PC-9 (cell line): ENCODE measurements around the gene ANAPC16. TPM values are rescaled to one million over a fixed set of nuclear protein-coding genes. Genes with fewer than 3 reads are reported as not detected.

Experiments used
- BruUV-seq: library from RNA; stranded (reverse); fragments of 400-500 nt; replicated peaks from 2 replicates; lab custom pipeline; 2021; lab: Mats Ljungman, UMichigan
- CTCF ChIA-PET: fragments of 300-600 bp; sonication (Branson Sonifier 250); formaldehyde crosslinking; loops from one replicate; lab custom pipeline; 2022; ENCODE audit warnings: antibody characterized with exemption; lab: Charles Lee
- POLR2A ChIA-PET: fragments of 300-600 bp; sonication (Branson Sonifier 250); formaldehyde crosslinking; loops from one replicate; lab custom pipeline; 2022; ENCODE audit warnings: antibody characterized with exemption; ENCODE audit not compliant: unreplicated experiment; lab: Charles Lee
- DNase-seq, 2 experiments: peaks; one replicate each; pipeline versions ENCODE4 v3.0.0 to v3.0.0-alpha.2; 2015 to 2022; ENCODE audit warnings: mixed read lengths in 1 of 2
- H2AFZ ChIP-seq: fragments of 200-600 bp; sonication (generic); 2 replicates; pipeline ENCODE4 v1.8.1; 2017; ENCODE audit warnings: antibody characterized with exemption
- H3F3A ChIP-seq: fragments of 200-600 bp; sonication (generic); 2 replicates; pipeline ENCODE4 v1.8.1; 2017; ENCODE audit warnings: antibody characterized with exemption, mild to moderate bottlenecking, low read depth; ENCODE audit not compliant: insufficient read depth
- H3K27ac ChIP-seq: fragments of 200-600 bp; sonication (generic); 2 replicates; pipeline ENCODE4 v1.6.1; 2016; ENCODE audit warnings: mixed run types
- H3K27me3 ChIP-seq: fragments of 200-600 bp; sonication (generic); 2 replicates; pipeline ENCODE4 v1.6.1; 2016; ENCODE audit warnings: low read depth, mixed run types; ENCODE audit not compliant: insufficient read depth
- H3K36me3 ChIP-seq: fragments of 200-600 bp; sonication (generic); 2 replicates; pipeline ENCODE4 v1.6.1; 2016; ENCODE audit warnings: low read depth, mixed run types
- H3K4me1 ChIP-seq: fragments of 200-600 bp; sonication (generic); replicated peaks from 2 replicates; pipeline ENCODE4 v1.6.1; 2016; ENCODE audit warnings: mixed run types; ENCODE audit not compliant: insufficient read depth
- H3K4me2 ChIP-seq: fragments of 200-600 bp; sonication (generic); 2 replicates; pipeline ENCODE4 v1.6.1; 2017; ENCODE audit warnings: mixed run types
- H3K4me3 ChIP-seq: fragments of 200-600 bp; sonication (generic); 2 replicates; pipeline ENCODE4 v1.6.1; 2016; ENCODE audit warnings: mixed run types
- H3K79me2 ChIP-seq: fragments of 200-600 bp; sonication (generic); 2 replicates; pipeline ENCODE4 v1.6.1; 2017; ENCODE audit warnings: low read depth, mixed run types
- H3K9me2 ChIP-seq: fragments of 200-600 bp; sonication (generic); 2 replicates; pipeline ENCODE4 v1.8.1; 2017; ENCODE audit warnings: mild to moderate bottlenecking; ENCODE audit not compliant: insufficient read depth
- H3K9me3 ChIP-seq: fragments of 200-600 bp; sonication (generic); 2 replicates; pipeline ENCODE4 v1.8.1; 2016; ENCODE audit warnings: low read depth; ENCODE audit not compliant: insufficient read depth
- H4K20me1 ChIP-seq: fragments of 200-600 bp; sonication (generic); 2 replicates; pipeline ENCODE4 v1.8.1; 2017; ENCODE audit not compliant: insufficient read depth
- EZH2 ChIP-seq: fragments of 200-600 bp; sonication (generic); IDR thresholded peaks from 2 replicates; pipeline ENCODE4 v1.8.0; 2017; ENCODE audit warnings: antibody characterized with exemption, low read depth
- intact Hi-C: fragments of 100-400 bp; cut with micrococcal nuclease; formaldehyde crosslinking; loops from one replicate; pipeline ENCODE4 v1.10.0; 2022; ENCODE audit not compliant: unreplicated experiment
- total RNA-seq: library from RNA; stranded (reverse); gene quantifications from 2 replicates; pipeline ENCODE4 v1.2.3, GENCODE V29; 2021
- TF ChIP-seq, protein P1 (sequence below): fragments of 200-600 bp; sonication (generic); conservative IDR thresholded peaks from 2 replicates; pipeline ENCODE4 v1.6.1; 2017; ENCODE audit warnings: mixed run types, antibody characterized with exemption, mild to moderate bottlenecking, moderate library complexity

ANAPC16 gene
- total RNA-seq, 1 experiment from 2014 or later, result 171 TPM

DNA sequence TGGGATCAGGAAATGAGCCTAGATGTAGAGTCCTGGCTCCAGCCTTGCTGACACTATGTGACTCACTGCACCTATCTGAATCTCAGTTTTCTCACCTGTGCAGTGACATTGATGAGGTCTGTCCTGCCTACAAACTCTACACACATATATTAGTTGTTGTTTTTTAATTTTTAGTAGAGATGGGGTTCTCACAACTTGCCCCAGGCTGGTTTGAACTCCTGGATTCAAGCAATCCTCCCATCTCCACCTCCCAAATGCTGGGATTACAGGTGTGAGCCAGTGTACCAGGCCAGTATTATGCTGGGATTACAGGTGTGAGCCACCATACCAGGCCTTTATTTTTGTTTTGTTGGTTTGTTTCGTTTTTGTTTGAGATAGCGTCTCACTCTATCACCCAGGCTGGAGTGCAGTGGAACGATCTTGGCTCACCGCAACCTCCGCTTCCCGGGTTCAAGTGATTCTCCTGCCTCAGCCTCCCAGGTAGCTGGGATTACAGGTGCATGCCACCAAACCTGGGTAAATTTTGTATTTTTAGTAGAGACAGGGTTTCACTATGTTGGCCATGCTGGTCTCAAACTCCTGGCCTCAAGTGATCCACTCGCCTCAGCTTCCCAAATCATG is 46.1 kb downstream of the ANAPC16 start:
- Histone ChIP-seq H3K27me3 (no peaks in the 10 kb centered on the region), H2AFZ (peak overlapping the region; percentile 74; the same call in 1 of the 2 replicates), H3K4me2 (peak overlapping the region; percentile 94), H3K4me3 (peak overlapping the region; percentile 63), H3K36me3 (no peaks in the 10 kb centered on the region), H3K27ac (peak overlapping the region; percentile 97), H3K9me3 (no peaks in the 10 kb centered on the region), H3K79me2 (no peaks in the 10 kb centered on the region), H3K9me2 (no peaks in the 10 kb centered on the region), H3K4me1 (peaks cover 83% of the 10 kb centered on the region), H4K20me1 (no peaks in the 10 kb centered on the region), H3F3A (peaks cover 75% of the 10 kb centered on the region)
- ChIA-PET CTCF (interaction anchor here (0.6 to 0.7 kb wide), 2 partner anchors 13 to 148 kb away, joined by 5 read pairs; no protein-coding TSS in a partner anchor), POLR2A (no interaction called here)
- peak in 1 of 2 experiments; percentile 76 for DNase-seq
- intact Hi-C loops, result loop anchor here (2.0 kb wide), 1 partner anchor 181 kb away; no protein-coding TSS in a partner anchor
- BruUV-seq, result no TSS peak
- TF ChIP-seq, protein P1, sequence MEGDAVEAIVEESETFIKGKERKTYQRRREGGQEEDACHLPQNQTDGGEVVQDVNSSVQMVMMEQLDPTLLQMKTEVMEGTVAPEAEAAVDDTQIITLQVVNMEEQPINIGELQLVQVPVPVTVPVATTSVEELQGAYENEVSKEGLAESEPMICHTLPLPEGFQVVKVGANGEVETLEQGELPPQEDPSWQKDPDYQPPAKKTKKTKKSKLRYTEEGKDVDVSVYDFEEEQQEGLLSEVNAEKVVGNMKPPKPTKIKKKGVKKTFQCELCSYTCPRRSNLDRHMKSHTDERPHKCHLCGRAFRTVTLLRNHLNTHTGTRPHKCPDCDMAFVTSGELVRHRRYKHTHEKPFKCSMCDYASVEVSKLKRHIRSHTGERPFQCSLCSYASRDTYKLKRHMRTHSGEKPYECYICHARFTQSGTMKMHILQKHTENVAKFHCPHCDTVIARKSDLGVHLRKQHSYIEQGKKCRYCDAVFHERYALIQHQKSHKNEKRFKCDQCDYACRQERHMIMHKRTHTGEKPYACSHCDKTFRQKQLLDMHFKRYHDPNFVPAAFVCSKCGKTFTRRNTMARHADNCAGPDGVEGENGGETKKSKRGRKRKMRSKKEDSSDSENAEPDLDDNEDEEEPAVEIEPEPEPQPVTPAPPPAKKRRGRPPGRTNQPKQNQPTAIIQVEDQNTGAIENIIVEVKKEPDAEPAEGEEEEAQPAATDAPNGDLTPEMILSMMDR, result no peak
- TF ChIP-seq EZH2, result no peak

DNA sequence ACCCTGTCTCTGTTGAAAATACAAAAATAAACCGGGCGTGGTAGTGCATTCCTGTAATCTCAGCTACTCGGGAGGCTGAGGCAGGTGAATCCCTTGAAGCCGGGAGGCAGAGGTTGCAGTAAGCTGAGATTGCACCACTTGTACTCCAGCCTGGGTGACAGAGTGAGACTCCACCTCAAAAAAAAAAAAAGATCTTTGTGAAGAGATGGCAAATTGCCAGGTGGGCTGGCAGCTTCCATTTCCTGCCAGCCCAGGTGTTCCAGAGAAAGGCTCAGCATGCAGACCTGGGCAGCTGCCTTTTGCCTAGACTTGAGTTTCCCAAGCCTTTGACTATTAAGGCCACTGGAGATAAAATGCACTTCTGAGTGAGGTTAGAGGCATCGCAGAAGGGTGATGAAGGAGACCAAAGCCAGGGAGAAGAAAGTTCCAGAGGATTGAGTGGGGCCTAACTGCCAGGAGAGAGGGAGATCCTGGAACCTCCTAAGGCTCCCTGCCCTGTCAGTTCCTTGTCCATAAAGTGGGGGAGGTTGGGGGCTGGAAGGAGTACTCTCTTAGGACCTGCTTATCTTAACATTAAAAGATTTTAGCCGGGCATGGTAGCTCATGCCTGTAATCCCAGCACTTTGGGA is 47.9 kb downstream of the ANAPC16 start:
- CTCF ChIA-PET, result interaction anchor here (0.7 to 1.3 kb wide), 3 partner anchors 10 to 27 kb away, joined by 3 to 4 read pairs (median 3); partner anchors contain the start of gene DDIT4
- Histone ChIP-seq H3K36me3 (no peaks in the 10 kb centered on the region), H4K20me1 (no peaks in the 10 kb centered on the region), H3K27ac (peak overlapping the region; percentile 97), H3K4me3 (no peak overlapping the region; the same call in 1 of the 2 replicates), H3K4me1 (peaks cover 74% of the 10 kb centered on the region), H3K9me3 (no peaks in the 10 kb centered on the region), H3K27me3 (no peaks in the 10 kb centered on the region), H3F3A (peaks cover 70% of the 10 kb centered on the region), H3K79me2 (no peaks in the 10 kb centered on the region), H2AFZ (no peak overlapping the region), H3K4me2 (peak overlapping the region; percentile 94), H3K9me2 (no peaks in the 10 kb centered on the region)
- BruUV-seq, result no TSS peak
- POLR2A ChIA-PET, result interaction anchor here (0.5 to 0.7 kb wide), 4 partner anchors 17 to 425 kb away, joined by 3 to 5 read pairs (median 4); no protein-coding TSS in a partner anchor
- TF ChIP-seq, protein P1, result no peak
- no peak for TF ChIP-seq EZH2
- intact Hi-C loops, result loop anchor here (1.0 kb wide), 1 partner anchor 9 kb away; no protein-coding TSS in a partner anchor
- peak; percentile 83 to 96 for DNase-seq

DNA sequence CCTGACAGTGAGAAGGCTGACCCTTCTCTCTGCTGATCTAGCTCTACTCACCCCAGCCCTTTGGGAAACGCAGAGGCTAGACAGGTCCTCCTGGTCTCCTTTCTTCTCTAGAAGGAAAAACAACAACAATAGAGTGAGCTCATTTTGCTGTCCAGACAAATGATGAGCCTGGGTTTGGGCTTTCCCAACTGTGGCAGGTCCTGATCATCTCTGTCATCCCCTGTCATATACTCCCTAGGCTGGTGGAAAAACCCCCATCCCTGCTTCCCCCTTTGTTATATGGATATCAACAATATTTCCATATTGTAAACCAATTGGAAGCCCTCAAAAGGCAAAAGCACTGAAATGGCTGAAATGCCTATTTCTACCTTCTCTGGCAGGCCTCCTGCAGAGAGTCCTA is 48.7 kb downstream of the ANAPC16 start:
- Histone ChIP-seq H3F3A (peaks cover 62% of the 10 kb centered on the region), H3K4me3 (no peak overlapping the region), H3K79me2 (no peaks in the 10 kb centered on the region), H3K4me1 (peaks cover 66% of the 10 kb centered on the region), H4K20me1 (no peaks in the 10 kb centered on the region), H2AFZ (no peak overlapping the region), H3K9me2 (no peaks in the 10 kb centered on the region), H3K27ac (peak overlapping the region; percentile 97), H3K27me3 (no peaks in the 10 kb centered on the region), H3K9me3 (no peaks in the 10 kb centered on the region), H3K4me2 (peak overlapping the region; percentile 94), H3K36me3 (no peaks in the 10 kb centered on the region)
- intact Hi-C loops, result no loop called here
- no peak for TF ChIP-seq EZH2
- TF ChIP-seq, protein P1, result no peak
- ChIA-PET POLR2A (interaction anchor here (0.7 kb wide), 1 partner anchor 8 kb away, joined by 4 read pairs; no protein-coding TSS in a partner anchor), CTCF (no interaction called here)
- TSS peak; percentile 28 for BruUV-seq
- DNase-seq, result no peak
